Stomach (tissue), 9 donors: ENCODE data around the gene TLK1. TPM values are rescaled to one million over a fixed set of nuclear protein-coding genes. Genes with fewer than 3 reads are reported as not detected.

Experiments used
- DNase-seq, 2 donors: peaks; one replicate each; pipeline versions ENCODE4 v3.0.0 to v3.0.0-alpha.2; 2013 to 2019
- H3K27ac ChIP-seq, 5 donors: fragments of 200-600 bp in 4 of 5; sonication (generic) in 4 of 5; one replicate each; pipeline ENCODE4 v1.5.1; 2013 to 2019; ENCODE audit warnings: mild to moderate bottlenecking in 1 of 5, moderate library complexity in 1 of 5
- H3K27me3 ChIP-seq, 3 donors: fragments of 200-600 bp; sonication (generic); one replicate each; pipeline ENCODE4 v1.5.1; 2017 to 2019; ENCODE audit warnings: mixed run types in 1 of 3
- H3K36me3 ChIP-seq, 4 donors: fragments of 200-600 bp; sonication (generic); 1 replicate in 3 of 4; 2 replicates in 1 of 4; pipeline ENCODE4 v1.5.1; 2016 to 2019
- H3K4me1 ChIP-seq, 4 donors: fragments of 200-600 bp; sonication (generic); one replicate each; pipeline ENCODE4 v1.5.1; 2016 to 2019
- H3K4me3 ChIP-seq, 4 donors: fragments of 200-600 bp; sonication (generic) in 3 of 4; one replicate each; pipeline ENCODE4 v1.5.1; 2016 to 2019; ENCODE audit warnings: mild to moderate bottlenecking in 1 of 4
- H3K9me3 ChIP-seq, 4 donors: fragments of 200-600 bp; sonication (generic); one replicate each; pipeline ENCODE4 v1.5.1; 2016 to 2019
- CTCF ChIP-seq, 7 experiments: fragments of 450-650 bp in 4 of 7; fragments of 200-600 bp in 3 of 7; sonication (generic) in 3 of 7; IDR thresholded peaks; one replicate each; pipeline ENCODE4 v1.5.1; 2016 to 2019; ENCODE audit warnings: antibody characterized with exemption in 7 of 7, control low read depth in 2 of 7, mild to moderate bottlenecking in 1 of 7
- EP300 ChIP-seq: sonication (generic); formaldehyde crosslinking; IDR thresholded peaks from one replicate; pipeline ENCODE4 v1.6.1; 2017; ENCODE audit warnings: antibody characterized with exemption
- POLR2A ChIP-seq, 4 donors: fragments of 450-650 bp; IDR thresholded peaks; one replicate each; pipeline ENCODE4 v1.6.1; 2016; ENCODE audit warnings: antibody characterized with exemption in 4 of 4, control low read depth in 2 of 4, mild to moderate bottlenecking in 1 of 4, moderate library complexity in 1 of 4
- POLR2AphosphoS5 ChIP-seq, 3 donors: sonication (generic); formaldehyde crosslinking; IDR thresholded peaks; one replicate each; pipeline ENCODE4 v1.6.1; 2016; ENCODE audit warnings: antibody characterized with exemption in 3 of 3
- WGBS, 5 donors: extraction: QIAGEN DNeasy Blood & Tissue Kit in 3 of 5; methylation state at CpG; one replicate each; pipeline versions ENCODE4 v1.1.5 to v1.1.7; 2013 to 2018; 5-methylcytosine and 5-hydroxymethylcytosine counted together
- intact Hi-C: fragments of 100-400 bp; cut with DNase I; formaldehyde crosslinking; loops from one replicate; pipeline ENCODE4 v1.15.1; 2023; ENCODE audit warnings: low total_unique reads
- polyA plus RNA-seq, 3 donors: library from polyadenylated mRNA; stranded (reverse); fragments of 200-250 nt; gene quantifications; one replicate each; pipeline ENCODE4 v1.2.3, GENCODE V29; 2013
- total RNA-seq, 5 donors: library from RNA; depleted of rRNA; stranded (reverse); fragments of >200 nt; gene quantifications; one replicate each; pipeline versions ENCODE4 v1.1.0 to v1.2.3, GENCODE V29; 2014 to 2016
- donor health status: healthy with polysubstance abuse.
- donor health status: Bipolar disorder and iron deficiency.
- donor health status: healthy.

TLK1 gene
- total and polyA plus RNA-seq, 8 donors, result 10.1 to 135 (median 14.4) TPM

GRCh38 chr2:171178993-171179392 is 18.3 kb upstream of the TLK1 start:
- no peak overlapping the region for H3K4me3 ChIP-seq
- no peaks in the 10 kb centered on the region for H3K36me3 ChIP-seq
- H3K9me3 ChIP-seq, result no peaks in the 10 kb centered on the region
- no peak for TF ChIP-seq POLR2A (IDR thresholded peaks at IDR 0.05)
- no peak for TF ChIP-seq CTCF (IDR thresholded peaks at IDR 0.05)
- H3K4me1 ChIP-seq, result peaks cover 0 to 11% (median 0%) of the 10 kb centered on the region in 4 donors
- DNase-seq, result no peak
- no peak overlapping the region for H3K27ac ChIP-seq
- H3K27me3 ChIP-seq, result no peaks in the 10 kb centered on the region
- intact Hi-C loops, result no loop called here

GRCh38 chr2:171176516-171176915 is 15.8 kb upstream of the TLK1 start:
- Histone ChIP-seq H3K4me3 (no peak overlapping the region), H3K27me3 (no peaks in the 10 kb centered on the region), H3K4me1 (peaks cover 0 to 6% (median 0%) of the 10 kb centered on the region in 4 donors), H3K27ac (no peak overlapping the region), H3K36me3 (no peaks in the 10 kb centered on the region), H3K9me3 (no peaks in the 10 kb centered on the region)
- no peak for DNase-seq
- 90 to 95% (median 91%) methylated on average over 5 of the region's 5 CpGs for WGBS, 5 donors
- TF ChIP-seq EP300, result no peak
- no peak for TF ChIP-seq POLR2A (IDR thresholded peaks at IDR 0.05)
- TF ChIP-seq POLR2AphosphoS5 (IDR thresholded peaks at IDR 0.05), result no peak
- TF ChIP-seq CTCF (IDR thresholded peaks at IDR 0.05), result no peak
- intact Hi-C loops, result no loop called here

DNA sequence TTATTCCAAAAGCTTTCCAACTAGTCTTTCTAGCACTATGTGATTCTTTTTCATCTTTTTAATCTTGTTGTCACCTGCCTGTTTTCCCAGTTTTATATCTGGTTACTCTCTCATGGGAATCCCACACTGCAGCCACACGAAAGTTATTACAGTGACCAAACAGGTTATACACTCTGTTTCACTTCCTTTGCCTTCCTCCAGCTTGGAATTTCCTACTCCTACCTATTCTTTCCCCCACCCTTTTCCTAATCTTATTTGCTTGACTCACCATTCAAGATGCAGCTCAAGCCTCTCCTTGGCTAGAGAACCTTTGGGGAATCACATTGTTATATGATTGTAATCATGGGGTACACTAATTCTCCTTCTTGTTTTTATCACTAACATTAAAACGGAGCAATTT is 13.4 kb upstream of the TLK1 start:
- TF ChIP-seq POLR2AphosphoS5 (IDR thresholded peaks at IDR 0.05) (no peak), EP300 (no peak), POLR2A (IDR thresholded peaks at IDR 0.05) (no peak), CTCF (IDR thresholded peaks at IDR 0.05) (no peak)
- intact Hi-C loops, result no loop called here

DNA sequence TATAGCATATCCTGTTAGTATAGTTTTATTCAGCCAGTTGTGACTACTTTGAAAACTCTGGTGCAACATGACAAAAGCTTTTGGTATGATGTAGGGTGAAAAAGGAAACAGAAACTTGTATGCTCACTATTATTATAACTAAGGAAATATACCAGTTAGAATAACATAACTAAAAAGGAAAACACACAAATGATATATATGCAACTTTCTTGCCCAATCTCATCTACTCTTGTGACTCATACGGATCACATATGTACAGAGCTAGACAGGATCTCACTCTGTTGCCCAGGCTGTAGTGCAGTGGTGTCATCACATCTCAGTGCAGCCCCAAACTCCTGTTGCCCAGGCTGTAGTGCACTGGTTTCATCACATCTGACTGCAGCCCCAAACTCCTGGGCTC is 12.4 kb upstream of the TLK1 start:
- intact Hi-C loops, result no loop called here
- no peaks in the 10 kb centered on the region for H3K9me3 ChIP-seq
- H3K4me1 ChIP-seq, result no peaks in the 10 kb centered on the region
- H3K36me3 ChIP-seq, result no peaks in the 10 kb centered on the region
- 77 to 88% (median 82%) methylated on average over 1 of the region's 1 CpG for WGBS, 5 donors
- no peaks in the 10 kb centered on the region for H3K27me3 ChIP-seq
- no peak for DNase-seq
- H3K27ac ChIP-seq, result no peak overlapping the region
- TF ChIP-seq POLR2A (IDR thresholded peaks at IDR 0.05) (no peak), EP300 (no peak), POLR2AphosphoS5 (IDR thresholded peaks at IDR 0.05) (no peak), CTCF (IDR thresholded peaks at IDR 0.05) (no peak)
- no peak overlapping the region for H3K4me3 ChIP-seq

More for the DNA sequence above, 13.4 kb upstream of the TLK1 start:
- H3K4me3 ChIP-seq, result no peak overlapping the region
- WGBS, 5 donors, result 54 to 68% (median 67%) methylated on average over 2 of the region's 2 CpGs
- no peaks in the 10 kb centered on the region for H3K36me3 ChIP-seq
- H3K9me3 ChIP-seq, result no peaks in the 10 kb centered on the region
- no peaks in the 10 kb centered on the region for H3K4me1 ChIP-seq
- H3K27ac ChIP-seq, result no peak overlapping the region
- H3K27me3 ChIP-seq, result no peaks in the 10 kb centered on the region
- no peak for DNase-seq
